Neural crest cell (in vitro differentiated cells): Measurements from ENCODE around the gene FRRS1. TPM values are rescaled to one million over a fixed set of nuclear protein-coding genes. Genes with fewer than 3 reads are reported as not detected.

Experiments used
- DNase-seq: peaks from one replicate; pipeline ENCODE4 v3.0.0; 2021; ENCODE audit warnings: low read depth, mixed read lengths, low spot score
- H3K27ac Mint-ChIP-seq: one replicate; pipeline ENCODE4 v1.8.0; 2021; ENCODE audit warnings: mild to moderate bottlenecking, mixed read lengths; ENCODE audit not compliant: unreplicated experiment
- H3K27me3 Mint-ChIP-seq: 2 replicates; pipeline ENCODE4 v1.8.0; 2021; ENCODE audit warnings: low read depth, mild to moderate bottlenecking, mixed read lengths
- H3K36me3 Mint-ChIP-seq: 2 replicates; pipeline ENCODE4 v1.8.0; 2021; ENCODE audit warnings: low read depth, mild to moderate bottlenecking, mixed read lengths
- H3K4me1 Mint-ChIP-seq: 2 replicates; pipeline ENCODE4 v1.8.0; 2021; ENCODE audit warnings: mixed read lengths
- H3K4me3 Mint-ChIP-seq: one replicate; pipeline ENCODE4 v1.8.0; 2021; ENCODE audit warnings: mild to moderate bottlenecking, mixed read lengths
- H3K9me3 Mint-ChIP-seq: 2 replicates; pipeline ENCODE4 v1.8.0; 2021; ENCODE audit warnings: mixed read lengths
- CTCF ChIP-seq: fragments of 200-600 bp; sonication (generic); conservative IDR thresholded peaks from 2 replicates; pipeline ENCODE4 v1.5.0; 2021; ENCODE audit warnings: antibody characterized with exemption, mild to moderate bottlenecking
- total RNA-seq: library from RNA; stranded (reverse); gene quantifications from 2 replicates; pipeline ENCODE4 v1.2.1, GENCODE V29; 2021

The FRRS1 gene
- total RNA-seq, 1 donor from 2014 or later: 8.2 TPM

GRCh38 chr1:99776120-99776519 lies 9.7 kb upstream of the FRRS1 start:
- H3K36me3 Mint-ChIP-seq: no peaks in the 10 kb centered on the region
- DNase-seq: no peak
- H3K4me1 Mint-ChIP-seq: peaks cover 4% of the 10 kb centered on the region
- H3K9me3 Mint-ChIP-seq: no peaks in the 10 kb centered on the region
- no peak overlapping the region for H3K4me3 Mint-ChIP-seq
- TF ChIP-seq CTCF: no peak
- peaks cover 6% of the 10 kb centered on the region for H3K27me3 Mint-ChIP-seq
- no peak overlapping the region for H3K27ac Mint-ChIP-seq

DNA sequence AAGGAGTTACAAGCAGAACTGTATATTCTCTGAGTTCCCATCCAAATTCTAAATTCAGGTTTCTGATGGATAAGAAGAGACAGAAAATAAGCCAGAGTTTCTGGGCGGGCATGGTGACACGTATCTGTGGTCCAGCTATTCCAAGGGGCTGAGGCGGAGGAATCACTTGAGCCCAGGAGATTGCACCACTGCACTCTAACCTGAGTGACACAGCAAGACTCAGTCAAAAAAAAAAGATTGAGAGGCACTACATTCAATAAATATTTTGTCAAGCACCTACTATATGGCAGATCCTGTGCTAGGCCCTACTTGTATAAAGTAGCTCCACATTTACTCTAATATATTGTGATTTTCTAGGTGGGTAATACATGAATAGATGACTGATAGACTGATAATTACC lies 6.4 kb upstream of the FRRS1 start:
- Mint-ChIP-seq H3K27ac (no peak overlapping the region), H3K9me3 (no peaks in the 10 kb centered on the region), H3K4me3 (no peak overlapping the region), H3K36me3 (no peaks in the 10 kb centered on the region), H3K4me1 (peaks cover 21% of the 10 kb centered on the region), H3K27me3 (no peaks in the 10 kb centered on the region)
- DNase-seq: no peak
- no peak for TF ChIP-seq CTCF

DNA sequence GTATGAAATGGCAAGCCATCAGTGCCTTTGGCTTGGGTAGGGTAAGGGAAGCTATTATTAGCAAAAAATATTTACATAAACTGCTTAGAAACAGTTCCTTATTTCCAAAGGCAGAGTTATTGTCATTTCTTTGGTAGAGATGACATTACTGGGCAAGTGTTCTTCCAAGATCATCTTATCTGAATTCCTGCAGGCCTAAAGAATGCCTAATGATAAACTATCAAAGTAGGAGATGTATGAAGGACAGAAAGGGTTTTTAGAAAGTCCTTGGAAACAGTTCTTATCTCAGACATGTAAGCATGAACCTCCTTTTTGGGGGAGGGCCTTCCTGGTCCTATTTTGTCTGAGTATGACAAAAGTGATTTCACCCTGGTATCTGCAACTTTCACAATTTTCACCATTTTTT lies 5.1 kb upstream of the FRRS1 start:
- no peak for DNase-seq
- no peak for TF ChIP-seq CTCF
- Mint-ChIP-seq H3K9me3 (no peaks in the 10 kb centered on the region), H3K36me3 (no peaks in the 10 kb centered on the region), H3K27me3 (no peaks in the 10 kb centered on the region), H3K4me1 (peaks cover 32% of the 10 kb centered on the region), H3K4me3 (no peak overlapping the region), H3K27ac (no peak overlapping the region)

GRCh38 chr1:99768524-99769245 lies 2.2 kb upstream of the FRRS1 start:
- Mint-ChIP-seq H3K4me3 (peak overlapping the region; percentile 56), H3K27ac (no peak overlapping the region), H3K9me3 (no peaks in the 10 kb centered on the region)

DNA sequence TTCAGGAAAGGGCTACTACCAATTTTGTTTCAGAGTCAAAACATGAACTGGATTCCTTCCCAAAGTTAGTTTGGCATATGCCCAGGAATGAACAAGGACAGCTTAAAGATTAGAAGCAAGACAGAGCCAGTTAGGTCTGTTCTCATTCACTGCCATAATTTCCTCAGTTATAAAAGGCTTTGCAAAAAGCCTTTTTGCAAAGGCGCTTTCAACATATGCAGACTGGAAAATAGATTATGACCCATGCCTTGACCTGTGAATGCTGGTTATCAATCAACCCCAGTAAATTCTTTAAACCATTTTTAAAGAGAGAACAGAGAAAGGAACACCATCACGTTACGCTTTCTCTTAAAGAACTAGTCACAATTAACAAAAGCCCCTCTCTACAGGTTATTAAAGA lies 1.7 kb upstream of the FRRS1 start:
- DNase-seq: no peak
- Mint-ChIP-seq H3K9me3 (no peaks in the 10 kb centered on the region), H3K27me3 (no peaks in the 10 kb centered on the region), H3K4me1 (peaks cover 39% of the 10 kb centered on the region), H3K4me3 (peak overlapping the region; percentile 91), H3K36me3 (no peaks in the 10 kb centered on the region), H3K27ac (no peak overlapping the region)
- TF ChIP-seq CTCF: no peak

More at GRCh38 chr1:99768524-99769245, 2.2 kb upstream of the FRRS1 start:
- H3K27me3 Mint-ChIP-seq: no peaks in the 10 kb centered on the region
- peaks cover 39% of the 10 kb centered on the region for H3K4me1 Mint-ChIP-seq
- no peak for DNase-seq
- no peak for TF ChIP-seq CTCF
- H3K36me3 Mint-ChIP-seq: no peaks in the 10 kb centered on the region
